ES-I3 (cell line): ENCODE data around the gene FAHD1.

Source experiments
- H3K36me3 ChIP-seq: 2 replicates; pipeline ENCODE4 v1.6.1; 2013; ENCODE audit warnings: mild to moderate bottlenecking, low read length, control low read depth, moderate library complexity; ENCODE audit not compliant: insufficient read depth
- H3K4me1 ChIP-seq: 2 replicates; pipeline ENCODE4 v1.6.1; 2013; ENCODE audit warnings: mild to moderate bottlenecking, control low read depth, low read length; ENCODE audit not compliant: insufficient read depth
- H3K9ac ChIP-seq: 2 replicates; pipeline ENCODE4 v1.6.1; 2013; ENCODE audit warnings: low read depth, mild to moderate bottlenecking, low read length, moderate library complexity
- H3K9me3 ChIP-seq: 2 replicates; pipeline ENCODE4 v1.6.1; 2013; ENCODE audit warnings: mild to moderate bottlenecking, low read length, moderate library complexity; ENCODE audit not compliant: control insufficient read depth, insufficient read depth

The FAHD1 gene

GRCh38 chr16:1826691-1827573 lies at the start of gene FAHD1, which contains the start of gene HAGH:
FAHD1 (plus strand) TSS chr16:1827206; CDS start chr16:1827239, 33 bp downstream.
HAGH (minus strand) TSS chr16:1826825; CDS start chr16:1826787, 38 bp downstream.
- H3K9me3 ChIP-seq, result no peaks in the 10 kb centered on the region
- no peaks in the 10 kb centered on the region for H3K36me3 ChIP-seq
- peaks cover 7% of the 10 kb centered on the region; the same call in 1 of the 2 replicates for H3K4me1 ChIP-seq
- peak within 1 kb of the TSS; percentile 88 for H3K9ac ChIP-seq

- Histone ChIP-seq H3K9me3 (no peaks in the 10 kb centered on the region), H3K9ac (no peak overlapping the region), H3K36me3 (no peaks in the 10 kb centered on the region; the same call in none of the 2 replicates), H3K4me1 (no peaks in the 10 kb centered on the region; the same call in 1 of the 2 replicates)
Observed at GRCh38 chr16:1777375-1778199, 49.4 kb upstream of the FAHD1 start.

- Histone ChIP-seq H3K36me3 (no peaks in the 10 kb centered on the region; the same call in none of the 2 replicates), H3K4me1 (no peaks in the 10 kb centered on the region; the same call in 1 of the 2 replicates)
Observed at GRCh38 chr16:1778200-1779179, 48.5 kb upstream of the FAHD1 start.

GRCh38 chr16:1779234-1779701 lies 47.7 kb upstream of the FAHD1 start:
- no peaks in the 10 kb centered on the region; the same call in 1 of the 2 replicates for H3K4me1 ChIP-seq
- H3K9ac ChIP-seq, result no peak overlapping the region
- H3K36me3 ChIP-seq, result no peaks in the 10 kb centered on the region; the same call in none of the 2 replicates
- H3K9me3 ChIP-seq, result no peaks in the 10 kb centered on the region

More at GRCh38 chr16:1778200-1779179, 48.5 kb upstream of the FAHD1 start:
- Histone ChIP-seq H3K9me3 (no peaks in the 10 kb centered on the region), H3K9ac (no peak overlapping the region)

GRCh38 chr16:1779741-1780676 lies 47.0 kb upstream of the FAHD1 start:
- no peaks in the 10 kb centered on the region; the same call in none of the 2 replicates for H3K36me3 ChIP-seq
- H3K9ac ChIP-seq, result no peak overlapping the region

GRCh38 chr16:1780677-1781072 lies 46.3 kb upstream of the FAHD1 start:
- H3K4me1 ChIP-seq, result no peaks in the 10 kb centered on the region; the same call in 1 of the 2 replicates
- no peaks in the 10 kb centered on the region; the same call in none of the 2 replicates for H3K36me3 ChIP-seq
- no peak overlapping the region for H3K9ac ChIP-seq
- H3K9me3 ChIP-seq, result no peaks in the 10 kb centered on the region

More at GRCh38 chr16:1779741-1780676, 47.0 kb upstream of the FAHD1 start:
- Histone ChIP-seq H3K9me3 (no peaks in the 10 kb centered on the region), H3K4me1 (no peaks in the 10 kb centered on the region; the same call in 1 of the 2 replicates)

- Histone ChIP-seq H3K9me3 (no peaks in the 10 kb centered on the region), H3K9ac (peak overlapping the region; percentile 61), H3K4me1 (no peaks in the 10 kb centered on the region; the same call in 1 of the 2 replicates), H3K36me3 (no peaks in the 10 kb centered on the region; the same call in none of the 2 replicates)
Observed at GRCh38 chr16:1781254-1781653, 45.8 kb upstream of the FAHD1 start.

DNA sequence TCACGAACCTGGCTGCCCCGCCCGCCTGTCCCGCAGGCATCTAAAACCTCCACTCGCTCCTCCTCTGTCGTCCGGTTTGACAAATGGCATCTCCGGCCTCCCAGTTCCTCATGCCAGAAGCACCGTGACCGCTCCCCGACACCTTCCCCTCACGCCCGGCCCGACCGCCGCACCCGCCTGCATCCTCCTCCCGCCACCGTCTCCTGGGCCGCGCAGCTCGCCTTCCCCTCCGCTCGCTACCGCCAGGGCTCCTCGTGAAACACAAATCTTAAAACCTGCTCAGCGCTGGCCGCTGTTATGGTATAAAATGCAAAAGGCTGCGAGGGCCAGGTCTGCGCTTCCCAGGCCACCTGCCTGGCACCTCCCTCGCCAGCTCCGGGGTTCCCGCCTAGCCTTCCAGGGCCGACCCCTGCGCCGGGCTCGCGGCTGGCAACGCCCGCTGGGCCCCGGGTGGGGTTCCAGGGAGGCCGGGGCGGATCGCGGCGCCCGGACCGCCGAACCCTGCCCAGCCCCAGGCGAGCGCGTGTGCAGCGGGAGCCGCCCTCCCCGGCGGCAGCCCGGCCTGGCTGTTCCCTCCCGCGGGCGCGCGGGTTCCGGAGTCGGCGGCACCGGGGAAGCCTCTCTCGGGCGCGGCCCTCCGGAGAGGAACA lies 45.1 kb upstream of the FAHD1 start:
- Histone ChIP-seq H3K9me3 (no peaks in the 10 kb centered on the region), H3K9ac (peak overlapping the region; percentile 61), H3K36me3 (no peaks in the 10 kb centered on the region; the same call in none of the 2 replicates), H3K4me1 (no peaks in the 10 kb centered on the region; the same call in 1 of the 2 replicates)

DNA sequence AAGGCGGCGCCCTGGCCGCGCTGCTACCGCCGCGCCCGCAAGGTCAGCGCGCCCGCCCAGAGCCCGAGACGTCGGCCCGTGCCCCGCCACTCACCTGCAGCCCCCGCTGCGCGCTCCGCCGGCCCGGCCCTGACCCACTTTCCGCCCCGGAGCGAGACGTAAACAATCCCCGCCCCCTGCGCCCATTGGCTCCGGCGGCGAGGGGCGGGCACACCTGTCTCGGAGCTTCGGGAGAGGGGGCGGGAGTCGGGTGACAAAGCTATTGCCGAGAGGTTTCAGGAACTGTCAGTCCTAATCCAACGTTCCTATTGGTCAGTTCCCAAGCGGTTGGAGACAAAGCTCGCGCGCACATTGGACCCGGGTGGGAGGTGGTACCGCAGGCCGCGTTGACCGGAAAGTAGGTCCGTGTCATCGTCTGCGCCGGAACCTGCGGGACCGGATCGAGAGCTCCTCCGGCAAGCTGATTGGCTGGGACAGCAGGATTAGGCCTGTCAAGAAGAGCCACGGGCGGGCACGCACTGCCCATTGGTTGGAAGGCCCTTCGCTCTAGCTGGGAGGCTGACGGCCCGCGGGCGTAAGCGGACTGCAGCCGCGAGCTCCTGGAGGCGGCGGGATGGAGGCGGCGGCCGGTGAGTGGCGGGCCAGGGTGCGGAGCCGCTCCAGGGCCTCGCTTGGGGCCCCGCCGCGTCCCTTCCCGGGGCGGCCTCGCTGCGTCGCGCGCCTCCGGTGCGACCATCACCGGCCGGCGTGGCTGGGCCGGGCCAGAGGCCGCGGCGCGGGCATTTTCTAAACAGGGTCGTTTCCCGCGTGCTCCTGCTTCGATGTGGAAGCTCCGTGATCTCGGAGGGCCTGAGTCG lies 44.4 kb upstream of the FAHD1 start, which contains the start of the genes NUBP2 and SPSB3:
Gene NUBP2 (plus strand): TSS at position 553 of the 857 bp plus-strand sequence. CDS start 61 bp downstream, at position 614.
Gene SPSB3 (minus strand): TSS at position 164 of the 857 bp plus-strand sequence. CDS start 1,088 bp downstream, outside the sequence.
- Histone ChIP-seq H3K4me1 (no peaks in the 10 kb centered on the region; the same call in 1 of the 2 replicates), H3K9ac (peak within 1 kb of the TSS; percentile 96), H3K36me3 (no peaks in the 10 kb centered on the region; the same call in 1 of the 2 replicates), H3K9me3 (no peaks in the 10 kb centered on the region)

DNA sequence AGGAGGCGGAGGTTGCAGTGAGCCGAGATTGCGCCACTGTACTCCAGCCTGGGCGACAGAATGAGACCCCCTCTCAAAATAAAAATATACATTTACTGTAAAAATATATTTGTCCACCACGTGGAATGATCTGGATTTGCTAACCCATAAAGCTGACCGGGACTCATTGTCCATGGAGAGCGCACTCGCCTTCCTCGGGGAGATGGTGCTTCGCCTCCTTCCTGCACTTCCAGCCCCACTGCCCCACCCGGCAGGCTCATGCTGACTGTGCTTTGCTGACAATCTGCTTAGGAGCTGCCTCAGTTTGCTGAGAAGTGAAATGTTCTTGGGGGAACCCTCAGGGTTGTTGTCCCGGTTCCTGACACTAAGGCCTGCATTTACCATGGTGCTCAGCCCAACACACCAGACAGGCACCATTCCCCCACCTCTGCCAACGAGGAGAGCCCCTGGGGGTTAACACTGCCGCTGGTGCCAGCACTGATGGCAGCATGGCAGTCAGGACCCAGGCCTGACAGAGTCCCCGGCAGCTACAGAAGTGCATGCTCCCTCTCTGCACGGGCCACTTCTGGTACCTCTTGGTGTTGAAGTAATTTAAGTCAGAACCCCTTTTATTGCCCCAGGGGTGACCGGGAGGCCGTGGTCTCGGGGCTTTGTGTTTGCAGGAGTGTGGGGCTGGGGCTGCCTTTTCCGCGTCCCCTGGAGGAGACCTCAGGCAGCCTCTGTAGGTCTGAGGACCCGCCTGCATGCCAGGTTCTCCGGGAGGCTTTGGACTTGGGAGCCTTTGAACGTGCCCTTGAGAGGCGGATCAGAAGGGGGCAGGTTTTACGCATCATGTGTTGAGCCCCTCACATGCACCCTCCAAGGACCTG lies 41.8 kb upstream of the FAHD1 start:
- Histone ChIP-seq H3K4me1 (no peaks in the 10 kb centered on the region; the same call in 1 of the 2 replicates), H3K9me3 (no peaks in the 10 kb centered on the region), H3K36me3 (no peaks in the 10 kb centered on the region), H3K9ac (no peak overlapping the region)
